T47D (cell line): Measurements from ENCODE around the gene CCDC183.

ENCODE experiments used
- DNase-seq, 2 experiments: peaks; one replicate each; pipeline versions ENCODE4 v3.0.0 to v3.0.0-alpha.2; 2011 to 2012; ENCODE audit warnings: low read depth in 1 of 2, low spot score in 1 of 2
- JUND ChIP-seq: IDR thresholded peaks from 2 replicates; pipeline ENCODE4 v1.6.1; 2012; ENCODE audit warnings: low read depth
- in situ Hi-C: cut with HindIII; loops from 2 replicates; pipeline ENCODE4 v1.10.0; 2016; ENCODE audit warnings: low sequenced_read_pairs, low pct_unique_long_range_greater_than_20kb

The CCDC183 gene

DNA sequence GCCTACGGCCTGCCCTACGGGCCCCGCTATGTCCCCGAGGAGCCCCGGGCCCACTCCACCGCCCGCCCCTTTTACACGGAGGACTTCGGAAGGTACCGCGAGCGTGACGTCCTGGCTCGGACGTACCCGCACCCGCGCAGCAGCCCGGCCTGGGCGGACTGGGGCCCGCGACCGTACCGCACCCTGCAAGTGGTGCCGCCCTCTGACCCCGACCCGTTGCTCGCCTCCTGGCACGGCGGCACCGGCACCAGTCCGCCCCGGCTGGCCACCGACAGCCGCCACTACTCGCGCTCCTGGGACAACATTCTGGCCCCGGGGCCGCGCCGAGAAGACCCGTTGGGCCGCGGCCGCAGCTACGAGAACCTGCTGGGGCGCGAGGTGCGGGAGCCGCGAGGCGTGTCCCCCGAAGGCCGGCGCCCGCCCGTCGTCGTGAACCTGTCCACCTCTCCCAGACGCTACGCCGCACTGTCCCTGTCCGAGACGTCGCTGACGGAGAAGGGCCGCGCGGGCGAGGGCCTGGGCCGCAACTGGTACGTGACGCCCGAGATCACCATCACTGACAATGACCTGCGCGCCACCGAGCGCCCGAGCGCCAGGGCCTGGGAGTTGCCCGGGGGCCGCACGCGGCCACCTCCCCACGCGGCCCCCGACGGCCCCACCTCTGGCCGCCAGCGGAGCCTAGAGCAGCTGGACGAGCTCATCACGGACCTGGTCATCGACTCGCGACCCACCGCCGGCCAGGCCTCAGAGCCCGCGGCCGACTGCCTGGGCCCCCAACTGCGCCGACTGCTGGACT lies 49.5 kb downstream of the CCDC183 start:
- in situ Hi-C loops: no loop called here
- DNase-seq: no peak
- TF ChIP-seq JUND: no peak

DNA sequence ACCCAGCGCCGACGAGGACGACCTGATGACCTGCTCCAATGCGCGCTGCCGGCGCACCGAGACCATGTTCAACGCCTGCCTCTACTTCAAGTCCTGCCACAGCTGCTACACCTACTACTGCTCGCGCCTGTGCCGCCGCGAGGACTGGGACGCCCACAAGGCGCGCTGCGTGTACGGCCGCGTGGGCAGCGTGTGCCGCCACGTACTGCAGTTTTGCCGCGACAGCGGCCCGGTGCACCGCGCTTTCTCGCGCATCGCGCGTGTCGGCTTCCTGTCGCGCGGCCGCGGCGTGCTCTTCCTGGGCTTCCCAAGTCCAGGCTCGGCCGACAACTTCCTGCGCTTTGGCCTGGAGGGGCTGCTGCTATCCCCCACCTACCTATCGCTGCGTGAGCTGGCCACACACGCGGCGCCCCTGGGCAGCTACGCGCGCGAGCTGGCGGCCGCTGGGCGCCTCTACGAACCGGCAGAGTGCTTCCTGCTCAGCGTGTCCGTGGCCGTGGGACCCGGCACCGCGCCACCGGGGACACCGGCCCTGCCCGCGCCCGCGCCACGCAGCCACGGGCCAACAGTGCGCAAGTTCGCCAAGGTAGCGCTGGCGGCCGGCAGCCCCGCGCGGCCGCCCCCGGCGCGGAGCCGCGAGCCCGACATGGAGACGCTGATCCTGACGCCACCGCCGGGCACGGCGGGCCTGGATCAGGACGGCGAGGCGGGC lies 50.4 kb downstream of the CCDC183 start:
- no peak for DNase-seq
- no peak for TF ChIP-seq JUND
- in situ Hi-C loops: no loop called here

DNA sequence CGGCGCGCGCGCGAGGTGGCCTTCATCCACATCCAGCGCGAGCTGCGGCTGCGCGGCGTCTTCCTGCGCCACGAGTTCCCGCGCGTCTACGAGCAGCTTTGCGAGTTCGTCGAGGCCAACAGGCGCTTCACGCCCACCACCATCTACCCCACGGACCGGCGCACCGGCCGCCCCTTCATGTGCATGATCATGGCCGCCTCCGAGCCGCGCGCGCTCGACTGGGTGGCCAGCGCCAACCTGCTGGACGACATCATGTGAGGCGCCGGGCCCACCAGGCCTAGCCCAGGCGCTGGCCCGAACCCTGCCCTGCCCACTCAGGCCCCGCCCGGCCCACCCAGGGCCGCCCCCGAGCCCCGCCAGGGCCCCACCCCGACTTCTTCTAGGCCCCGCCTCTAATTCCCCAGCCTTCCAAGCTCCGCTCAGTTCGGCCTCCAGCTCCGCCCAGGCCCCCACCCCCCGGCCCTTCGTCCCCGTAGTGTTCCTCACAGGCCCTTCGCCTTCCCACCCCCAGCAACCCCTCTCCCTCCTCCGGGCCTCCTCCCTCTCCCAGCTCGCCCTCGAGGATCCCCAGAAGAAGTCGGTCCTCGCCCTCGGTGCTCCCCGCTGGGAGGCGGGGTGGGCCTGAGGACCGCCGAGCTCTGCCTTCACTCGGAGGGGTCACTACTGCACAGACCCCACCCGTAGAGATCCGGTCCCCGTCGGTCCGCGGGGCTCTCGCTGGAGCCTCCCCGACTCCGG lies 51.1 kb downstream of the CCDC183 start:
- in situ Hi-C loops: no loop called here
- DNase-seq: peak; percentile 77 to 89
- no peak for TF ChIP-seq JUND

DNA sequence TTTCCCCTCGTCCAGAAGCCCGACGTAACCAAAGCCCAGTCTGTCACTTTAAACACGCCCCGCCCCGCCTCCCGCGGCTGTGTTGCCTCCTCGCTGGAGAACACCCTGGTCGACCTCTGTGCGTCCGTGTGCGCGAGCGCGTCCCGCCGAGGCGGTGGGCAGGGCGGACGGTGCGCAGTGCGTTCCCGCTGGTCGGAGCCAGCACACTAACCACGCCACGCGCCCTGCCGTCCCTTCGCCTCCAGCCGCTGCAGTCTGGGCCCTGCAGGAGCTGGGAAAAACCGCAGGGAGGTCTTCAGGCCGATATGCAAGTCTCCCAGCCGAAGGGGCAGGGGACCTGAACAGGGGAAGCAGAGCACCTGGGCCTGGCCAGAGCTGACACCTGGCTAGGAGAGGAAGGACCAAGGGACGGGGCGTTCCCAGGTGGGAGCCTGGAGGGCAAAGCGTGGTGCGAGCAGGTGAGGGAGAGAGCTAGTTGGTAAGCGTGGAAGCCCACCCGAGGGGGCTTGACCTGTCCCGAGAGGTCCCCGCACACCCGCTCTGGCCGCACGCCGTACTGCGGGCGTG lies 51.8 kb downstream of the CCDC183 start:
- in situ Hi-C loops: no loop called here
- TF ChIP-seq JUND: no peak
- DNase-seq: peak; percentile 94 to 96

DNA sequence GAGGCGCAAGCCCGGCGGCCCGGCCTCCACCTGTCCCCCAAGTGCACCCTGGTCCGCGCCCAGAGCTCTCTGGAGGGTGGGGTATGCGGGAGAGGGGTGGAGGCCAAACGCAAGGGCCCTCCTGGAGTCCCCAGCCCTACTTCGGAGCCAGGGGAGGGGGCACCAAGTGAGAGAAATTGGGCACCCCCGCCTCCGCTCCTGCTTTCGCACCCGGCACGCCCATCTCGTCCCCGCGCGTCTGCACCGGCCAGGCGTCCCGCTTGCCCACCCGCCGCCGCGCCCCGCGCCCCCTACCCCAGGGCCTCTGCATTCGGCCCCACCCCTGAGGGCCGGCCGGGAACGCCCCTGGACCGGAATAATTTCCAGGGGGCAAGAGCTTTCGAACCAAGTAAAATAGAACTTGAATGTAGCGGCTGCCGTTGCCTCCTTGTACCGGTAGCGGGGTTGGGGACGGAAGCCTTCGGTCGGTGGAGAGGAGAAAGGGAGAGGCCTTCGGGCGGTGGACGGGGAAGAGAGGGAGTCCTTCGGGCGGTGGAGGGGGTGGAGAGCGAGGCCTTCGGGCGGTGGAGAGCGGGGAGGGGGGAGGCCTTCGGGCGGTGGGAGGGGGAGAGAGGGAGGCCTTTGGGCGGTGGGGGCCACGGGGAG lies 52.4 kb downstream of the CCDC183 start:
- peak; percentile 68 for DNase-seq
- no peak for TF ChIP-seq JUND
- in situ Hi-C loops: no loop called here

DNA sequence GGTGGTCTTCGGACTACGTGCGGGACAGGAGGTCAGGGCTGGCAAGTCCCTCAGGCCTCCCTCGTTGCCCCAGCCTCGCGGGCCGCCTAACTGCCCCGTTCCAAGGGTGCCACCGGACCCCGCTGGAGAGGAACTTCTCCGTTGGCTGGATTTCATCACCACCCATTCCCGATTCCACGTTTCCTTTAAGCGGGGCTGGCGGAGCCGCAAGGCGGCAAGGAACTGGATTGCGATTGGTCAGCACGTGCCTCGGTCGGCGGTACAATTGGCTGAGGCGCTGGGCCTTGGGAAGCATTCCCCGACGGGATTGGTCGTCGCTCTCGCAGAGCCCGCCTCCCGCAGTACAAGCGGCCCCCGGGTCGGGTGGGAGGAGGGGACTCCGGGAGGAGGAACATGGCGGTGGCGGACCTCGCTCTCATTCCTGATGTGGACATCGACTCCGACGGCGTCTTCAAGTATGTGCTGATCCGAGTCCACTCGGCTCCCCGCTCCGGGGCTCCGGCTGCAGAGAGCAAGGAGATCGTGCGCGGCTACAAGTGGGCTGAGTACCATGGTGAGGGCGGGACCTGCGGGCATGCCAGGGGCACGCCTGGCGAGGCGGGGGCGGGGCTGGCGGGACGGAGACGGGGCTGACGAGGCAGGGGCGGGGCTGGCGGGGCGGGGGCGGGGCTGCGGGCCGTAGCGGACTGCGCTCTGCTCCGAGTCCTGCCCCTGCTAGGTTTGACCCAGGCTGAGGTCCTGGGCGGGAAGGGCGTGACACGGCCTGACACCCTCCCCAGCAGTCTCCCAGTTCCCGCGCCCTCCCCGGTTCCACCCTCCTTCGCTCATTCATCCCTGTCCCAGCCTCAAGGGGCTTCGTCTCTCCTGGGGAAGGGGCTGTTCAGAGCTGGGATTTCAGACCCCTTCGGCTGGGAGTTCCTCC lies 53.2 kb downstream of the CCDC183 start, which contains the start of gene PHPT1:
Gene PHPT1, plus strand, starts transcription at position 372 of the 922 bp plus-strand sequence. Its CDS starts 22 bp downstream, at position 394.
- DNase-seq: peak; percentile 99 to 100
- in situ Hi-C loops: no loop called here
- peak; percentile 64; the same call in 1 of the 2 replicates for TF ChIP-seq JUND

DNA sequence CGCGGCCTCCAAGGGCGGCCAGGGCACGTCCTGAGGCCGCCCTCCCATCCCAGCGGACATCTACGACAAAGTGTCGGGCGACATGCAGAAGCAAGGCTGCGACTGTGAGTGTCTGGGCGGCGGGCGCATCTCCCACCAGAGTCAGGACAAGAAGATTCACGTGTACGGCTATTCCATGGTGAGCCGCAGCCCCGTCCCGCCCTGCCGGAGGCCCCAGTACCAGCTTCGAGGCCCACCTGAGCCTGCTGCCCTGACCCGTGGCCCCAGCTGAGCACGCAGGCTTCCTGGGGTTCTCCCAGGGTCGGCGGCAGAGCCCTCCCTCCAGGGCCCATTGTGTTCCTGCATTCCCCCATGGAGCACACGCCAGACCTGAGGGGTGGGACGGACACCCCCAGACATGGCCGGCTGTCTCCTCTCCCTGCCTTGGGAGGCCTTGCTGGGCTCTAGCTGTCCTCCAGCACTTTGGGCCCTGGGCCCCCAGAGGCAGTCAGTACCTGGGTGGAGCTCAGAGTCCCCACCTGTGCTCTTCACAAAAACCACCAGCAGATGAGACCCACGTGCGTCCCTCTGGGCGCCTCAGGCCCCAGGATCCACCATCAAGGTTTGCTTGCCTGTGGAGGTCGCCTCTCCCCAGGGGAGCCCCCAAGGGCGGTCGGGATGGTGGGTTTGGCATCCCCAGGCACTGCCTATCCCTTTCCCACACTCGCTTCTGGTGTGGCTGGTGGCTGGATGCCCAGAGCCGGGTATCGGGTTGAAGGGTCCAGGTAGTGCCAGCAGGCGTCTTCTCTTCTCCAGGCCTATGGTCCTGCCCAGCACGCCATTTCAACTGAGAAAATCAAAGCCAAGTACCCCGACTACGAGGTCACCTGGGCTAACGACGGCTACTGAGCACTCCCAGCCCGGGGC lies 54.1 kb downstream of the CCDC183 start:
- in situ Hi-C loops: no loop called here
- no peak for DNase-seq
- TF ChIP-seq JUND: no peak

DNA sequence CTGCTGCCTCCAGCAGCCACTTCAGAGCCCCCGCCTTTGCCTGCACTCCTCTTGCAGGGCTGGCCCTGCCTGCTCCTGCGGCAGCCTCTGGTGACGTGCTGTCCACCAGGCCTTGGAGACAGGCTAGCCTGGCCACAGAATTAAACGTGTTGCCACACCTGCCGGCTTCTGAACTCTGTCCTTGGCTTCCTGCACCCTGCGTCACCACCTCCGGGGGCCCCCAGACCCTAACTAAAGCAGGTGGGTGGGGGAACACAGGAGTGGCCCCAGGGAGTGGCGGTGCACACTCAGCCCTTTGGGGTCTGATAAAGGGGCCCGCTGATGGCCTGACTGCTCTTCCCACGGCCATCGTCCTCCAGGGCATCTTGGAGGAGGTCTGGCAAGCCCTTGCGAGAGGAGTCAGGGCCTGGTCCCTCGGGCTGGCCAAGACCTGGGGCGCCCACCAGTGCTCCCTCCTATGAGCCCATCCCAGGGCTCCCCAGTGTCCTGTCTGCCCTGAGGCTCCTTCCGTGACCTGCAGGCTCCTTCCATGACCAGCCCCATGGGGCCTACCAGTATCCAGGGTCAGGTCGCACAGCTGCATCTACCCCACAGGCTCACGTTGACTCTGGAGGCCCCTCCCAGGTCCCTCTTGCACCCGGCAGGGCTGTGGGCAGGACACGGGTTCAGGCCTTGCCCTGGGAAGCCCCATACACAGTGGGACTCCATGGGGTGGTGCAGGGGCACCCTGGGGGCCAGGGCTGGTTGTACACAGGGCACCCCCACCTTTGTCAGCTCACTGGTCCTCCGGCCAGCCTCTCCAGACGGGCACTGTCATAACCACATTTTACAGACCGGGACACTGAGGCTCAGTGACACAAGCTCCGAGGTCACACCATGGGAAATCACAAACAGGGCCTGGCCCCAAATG lies 55.0 kb downstream of the CCDC183 start:
- in situ Hi-C loops: no loop called here
- no peak for DNase-seq
- no peak for TF ChIP-seq JUND

DNA sequence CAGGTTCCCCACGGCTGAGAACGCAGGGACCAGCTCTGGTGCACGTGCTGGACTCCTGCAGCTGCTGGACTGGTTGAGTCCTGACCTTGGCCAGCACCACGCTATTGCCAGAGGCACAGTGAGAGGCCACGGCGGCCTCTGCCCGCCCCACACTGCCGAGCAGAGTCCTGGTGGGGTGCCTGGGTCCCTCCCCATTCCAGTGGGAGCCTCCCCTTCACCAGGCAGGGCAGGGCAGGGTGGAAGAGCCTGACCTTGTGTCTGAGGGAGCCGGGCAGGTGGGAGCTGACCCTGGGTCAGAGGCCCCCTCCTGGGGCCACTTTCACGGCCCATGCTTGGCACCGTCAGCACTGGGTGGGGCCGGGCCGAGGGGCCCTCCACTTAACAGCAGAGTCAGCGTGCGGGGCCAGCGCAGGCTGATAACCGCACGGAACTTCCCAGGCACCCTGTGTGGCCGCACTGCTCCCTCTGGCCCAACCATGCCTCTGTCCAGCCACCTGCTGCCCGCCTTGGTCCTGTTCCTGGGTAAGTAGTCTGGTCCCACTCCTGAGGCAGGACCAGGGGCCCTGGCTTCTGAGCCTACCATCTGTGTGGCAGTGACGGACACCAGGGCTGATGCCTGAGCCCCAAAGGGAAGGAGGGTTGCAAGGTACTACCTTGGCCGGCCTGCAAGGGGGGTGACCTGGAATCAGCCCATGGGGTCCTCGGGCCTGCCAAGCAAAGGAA lies 56.0 kb downstream of the CCDC183 start, which contains the start of gene MAMDC4:
Gene MAMDC4, plus strand, starts transcription at position 406 of the 723 bp plus-strand sequence. Its CDS starts 71 bp downstream, at position 477.
- in situ Hi-C loops: no loop called here
- TF ChIP-seq JUND: no peak
- DNase-seq: peak in 1 of 2 experiments; percentile 51
